DOHH2 (cell line): ENCODE results near the gene HHATL.

Experiments used
- H3F3A ChIP-seq: fragments of 200-600 bp; sonication (generic), shearing (Covaris generic); 2 replicates; pipeline ENCODE4 v1.6.0; 2016; ENCODE audit warnings: antibody characterized with exemption, mild to moderate bottlenecking; ENCODE audit not compliant: control insufficient read depth, insufficient read depth
- H3K27ac ChIP-seq: fragments of 200-600 bp; sonication (generic); 2 replicates; pipeline ENCODE4 v1.5.1; 2014; ENCODE audit warnings: low read depth, mild to moderate bottlenecking, low read length, moderate library complexity
- H3K27me3 ChIP-seq: fragments of 200-600 bp; sonication (generic); 2 replicates; pipeline ENCODE4 v1.6.1; 2014; ENCODE audit warnings: mild to moderate bottlenecking, low read length, mixed read lengths; ENCODE audit not compliant: control insufficient read depth
- H3K36me3 ChIP-seq: fragments of 200-600 bp; sonication (generic); 2 replicates; pipeline ENCODE4 v1.6.1; 2014; ENCODE audit warnings: mild to moderate bottlenecking, low read length, moderate library complexity, mixed read lengths; ENCODE audit not compliant: control insufficient read depth
- H3K4me1 ChIP-seq: fragments of 200-600 bp; sonication (generic); 2 replicates; pipeline ENCODE4 v1.6.1; 2014; ENCODE audit warnings: mild to moderate bottlenecking, low read length, mixed read lengths; ENCODE audit not compliant: control insufficient read depth
- H3K4me2 ChIP-seq: fragments of 200-600 bp; sonication (generic); 2 replicates; pipeline ENCODE4 v1.6.0; 2014; ENCODE audit warnings: mild to moderate bottlenecking, low read length, moderate library complexity
- H3K4me3 ChIP-seq: fragments of 200-600 bp; sonication (generic); 2 replicates; pipeline ENCODE4 v1.5.1; 2014; ENCODE audit warnings: mild to moderate bottlenecking, low read length, mixed read lengths
- H3K79me2 ChIP-seq: fragments of 200-600 bp; sonication (generic); 2 replicates; pipeline ENCODE4 v1.6.1; 2014; ENCODE audit warnings: mild to moderate bottlenecking, low read length, mixed read lengths; ENCODE audit not compliant: control insufficient read depth
- H3K9me2 ChIP-seq: fragments of 200-600 bp; sonication (generic); replicated peaks from 2 replicates; pipeline ENCODE4 v1.6.1; 2014; ENCODE audit warnings: mild to moderate bottlenecking, low read length, mixed read lengths; ENCODE audit not compliant: control insufficient read depth
- H3K9me3 ChIP-seq: fragments of 200-600 bp; sonication (generic); 2 replicates; pipeline ENCODE4 v1.6.1; 2014; ENCODE audit warnings: antibody characterized with exemption, low read length, mixed read lengths; ENCODE audit not compliant: control insufficient read depth, insufficient read depth
- H4K20me1 ChIP-seq: fragments of 200-600 bp; sonication (generic); 2 replicates; pipeline ENCODE4 v1.6.0; 2014; ENCODE audit warnings: low read depth, mild to moderate bottlenecking, antibody characterized with exemption, low read length, moderate library complexity; ENCODE audit not compliant: control insufficient read depth, insufficient read depth
- CTCF ChIP-seq: fragments of 200-600 bp; sonication (generic); IDR thresholded peaks from one replicate; pipeline ENCODE4 v1.5.1; 2014; ENCODE audit warnings: antibody characterized with exemption, mild to moderate bottlenecking, low read depth, low read length; ENCODE audit not compliant: poor library complexity, severe bottlenecking
- EZH2phosphoT487 ChIP-seq: fragments of 200-600 bp; sonication (generic); IDR thresholded peaks from 2 replicates; pipeline ENCODE4 v1.6.1; 2017; ENCODE audit warnings: borderline replicate concordance, mild to moderate bottlenecking, antibody characterized with exemption, low read length, moderate library complexity, mixed read lengths

HHATL gene

GRCh38 chr3:42689421-42690014 is 13.1 kb downstream of the HHATL start:
- Histone ChIP-seq H3K4me3 (no peak overlapping the region), H3K36me3 (no peaks in the 10 kb centered on the region), H3F3A (no peaks in the 10 kb centered on the region), H3K9me2 (no peaks in the 10 kb centered on the region), H4K20me1 (no peaks in the 10 kb centered on the region), H3K27me3 (no peaks in the 10 kb centered on the region), H3K27ac (no peak overlapping the region), H3K9me3 (no peaks in the 10 kb centered on the region), H3K4me1 (no peaks in the 10 kb centered on the region), H3K79me2 (no peaks in the 10 kb centered on the region), H3K4me2 (no peak overlapping the region)
- TF ChIP-seq EZH2phosphoT487 (no peak), CTCF (no peak)

GRCh38 chr3:42688487-42689420 is 13.8 kb downstream of the HHATL start:
- Histone ChIP-seq H3K9me2 (no peaks in the 10 kb centered on the region), H3K4me1 (no peaks in the 10 kb centered on the region), H3K4me3 (no peak overlapping the region), H3K27me3 (no peaks in the 10 kb centered on the region), H3K36me3 (no peaks in the 10 kb centered on the region), H3F3A (no peaks in the 10 kb centered on the region), H4K20me1 (no peaks in the 10 kb centered on the region), H3K9me3 (no peaks in the 10 kb centered on the region), H3K4me2 (no peak overlapping the region), H3K27ac (no peak overlapping the region), H3K79me2 (no peaks in the 10 kb centered on the region)
- TF ChIP-seq CTCF, result no peak
- TF ChIP-seq EZH2phosphoT487, result no peak

GRCh38 chr3:42688016-42688415 is 14.6 kb downstream of the HHATL start:
- no peaks in the 10 kb centered on the region for H3K9me3 ChIP-seq
- H3K4me1 ChIP-seq, result no peaks in the 10 kb centered on the region
- H3K36me3 ChIP-seq, result no peaks in the 10 kb centered on the region
- H3K79me2 ChIP-seq, result no peaks in the 10 kb centered on the region
- no peak overlapping the region for H3K4me2 ChIP-seq
- H3F3A ChIP-seq, result no peaks in the 10 kb centered on the region
- H3K4me3 ChIP-seq, result no peak overlapping the region
- no peaks in the 10 kb centered on the region for H3K9me2 ChIP-seq
- H3K27ac ChIP-seq, result no peak overlapping the region
- no peaks in the 10 kb centered on the region for H3K27me3 ChIP-seq
- no peaks in the 10 kb centered on the region for H4K20me1 ChIP-seq
- TF ChIP-seq EZH2phosphoT487 (no peak), CTCF (no peak)
